GM18511 (cell line): Measurements from ENCODE around the gene ZNF319.

Source experiments
- ATAC-seq: cut with Tn5 transposase; IDR thresholded peaks from one replicate; pipeline ENCODE4 v1.9.1; 2021; ENCODE audit warnings: mild to moderate bottlenecking, moderate library complexity; ENCODE audit not compliant: unreplicated experiment

Gene ZNF319

GRCh38 chr16:57957673-57958392, 42.6 kb downstream of the ZNF319 start:
- ATAC-seq, result no peak

GRCh38 chr16:57956924-57957672, 43.4 kb downstream of the ZNF319 start:
- ATAC-seq, result no peak

DNA sequence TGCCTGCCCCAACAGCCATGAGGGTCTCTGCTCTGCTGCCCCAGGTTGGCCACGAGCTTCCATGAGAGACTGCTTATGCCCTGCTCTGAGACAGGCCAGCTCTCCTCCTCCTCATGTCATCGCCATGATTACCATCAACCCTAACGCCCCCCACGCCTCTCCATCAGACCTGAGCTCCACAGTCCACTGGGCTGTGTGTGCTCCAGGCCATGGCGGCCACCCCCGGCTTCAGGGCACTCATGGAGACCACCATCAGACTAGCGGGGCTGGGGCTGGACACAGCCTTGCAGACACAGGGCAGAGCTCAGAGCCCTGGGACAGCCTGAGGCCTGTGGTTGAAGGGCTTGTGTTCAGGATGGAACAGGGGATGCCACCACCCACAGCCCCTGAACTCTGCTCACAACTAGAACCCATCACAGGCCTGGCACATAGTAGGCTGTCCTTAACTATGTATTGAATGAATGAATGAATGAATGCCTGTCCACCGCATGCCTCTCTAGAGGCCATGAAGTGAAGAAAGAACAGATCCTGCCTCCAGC, 44.1 kb downstream of the ZNF319 start:
- ATAC-seq, result no peak

- ATAC-seq, result no peak
These were observed 44.8 kb downstream of the ZNF319 start for GRCh38 chr16:57955572-57956188.

DNA sequence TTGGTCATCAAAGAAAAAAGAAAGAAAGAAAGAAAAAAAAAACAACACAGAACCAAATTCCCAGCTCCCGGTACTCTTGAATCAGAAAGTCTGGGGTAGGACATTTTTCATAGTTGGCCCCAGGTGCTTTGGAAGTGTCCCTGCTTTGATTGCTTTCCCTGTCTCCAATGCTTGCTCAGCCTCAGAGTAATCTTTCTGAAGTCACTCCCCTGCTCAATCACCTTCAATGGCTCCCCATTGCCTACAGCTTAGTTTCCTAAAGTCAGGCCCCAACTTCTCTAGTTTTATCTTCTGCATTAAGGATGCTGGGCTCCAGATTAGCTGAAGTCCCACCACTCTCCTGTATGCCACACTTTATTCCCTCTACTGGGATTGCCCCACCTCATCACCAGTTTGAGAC, 46.6 kb downstream of the ZNF319 start:
- ATAC-seq, result no peak

GRCh38 chr16:57952909-57953308, 47.6 kb downstream of the ZNF319 start:
- ATAC-seq, result no peak

DNA sequence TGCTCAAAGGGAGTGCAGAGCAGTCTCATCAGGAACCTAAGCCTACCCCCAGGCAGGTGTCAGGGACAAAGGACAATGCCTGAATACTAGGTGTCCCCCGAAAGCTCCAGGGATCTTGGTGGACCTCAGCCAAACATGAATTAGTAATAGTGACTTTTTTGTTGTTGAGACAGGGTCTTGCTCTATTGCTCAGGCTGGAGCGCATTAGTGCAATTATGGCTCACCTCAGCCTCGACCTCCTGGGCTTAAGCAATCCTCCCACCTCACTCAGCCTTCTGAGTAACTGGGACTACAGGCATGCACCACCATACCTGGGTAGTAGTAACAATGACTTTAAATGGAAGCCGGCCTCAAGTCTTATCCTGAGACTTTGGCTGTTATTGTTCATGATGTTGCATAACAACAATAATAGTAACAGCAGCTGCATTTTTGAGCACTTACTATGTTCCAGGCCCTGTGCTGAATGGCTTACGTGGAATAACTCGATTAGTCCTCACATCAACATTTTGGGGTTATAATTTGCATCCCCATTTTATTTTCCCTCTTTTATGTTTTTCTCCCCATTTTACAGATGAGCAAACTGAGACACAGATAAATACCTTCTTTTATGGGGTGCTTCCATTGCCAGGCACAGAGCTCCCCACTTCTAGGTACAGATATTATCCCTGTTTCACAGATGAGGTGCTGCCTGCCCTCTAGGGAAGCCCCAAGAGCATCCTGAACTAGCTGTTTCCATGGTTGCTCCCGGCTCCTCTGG, 49.1 kb downstream of the ZNF319 start:
- no peak for ATAC-seq

- no peak for ATAC-seq
These were observed 50.1 kb downstream of the ZNF319 start for GRCh38 chr16:57950382-57950781.

DNA sequence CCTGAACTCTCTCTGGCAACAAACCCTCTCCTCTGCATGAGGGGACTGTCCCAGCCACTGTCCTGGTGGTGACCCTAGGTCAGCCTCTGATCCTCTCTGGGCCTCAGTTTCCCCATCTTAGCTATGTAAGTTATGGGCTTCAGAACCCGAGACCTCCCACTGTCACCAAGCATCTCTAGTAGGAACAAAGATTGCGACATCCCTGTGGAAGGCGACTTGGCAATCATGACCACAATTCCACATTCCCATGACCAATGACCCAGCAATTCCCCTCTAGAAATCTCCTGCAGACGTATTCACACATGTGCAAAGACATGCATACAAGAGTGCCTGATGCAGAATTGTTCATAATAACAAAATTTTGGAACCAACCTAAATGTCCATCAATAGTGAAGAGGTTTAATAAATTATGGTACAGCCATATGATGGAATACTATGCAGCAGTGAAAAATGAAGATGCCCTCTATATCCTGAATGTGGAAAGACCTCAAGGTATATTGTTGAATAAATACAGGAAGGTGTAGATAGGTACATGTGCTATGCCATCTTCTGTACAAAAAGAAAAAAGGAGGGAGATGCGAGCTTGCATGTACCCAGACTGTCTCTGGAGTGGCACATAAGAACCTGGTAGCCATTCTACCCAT, 50.8 kb downstream of the ZNF319 start:
- no peak for ATAC-seq

DNA sequence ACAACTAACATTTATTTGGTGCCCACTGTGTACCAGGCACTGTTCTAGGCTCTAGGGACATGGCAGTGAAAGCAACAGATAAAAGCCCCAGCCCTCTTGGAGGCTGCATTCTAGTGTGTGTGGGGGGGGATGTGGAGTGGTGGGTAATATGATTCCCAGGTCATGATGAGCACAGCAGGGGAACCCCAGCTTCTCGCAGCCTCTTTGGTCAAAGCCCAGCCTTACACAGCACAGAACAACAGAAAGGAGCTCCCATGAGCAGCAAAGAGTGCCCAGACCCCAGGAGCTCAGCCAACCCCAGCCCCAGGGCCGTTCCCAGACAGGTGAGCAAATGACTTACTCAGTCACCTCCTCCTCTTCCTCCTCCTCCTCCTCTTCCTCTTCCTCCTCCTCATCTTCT, 51.5 kb downstream of the ZNF319 start:
- ATAC-seq, result no peak

- ATAC-seq, result no peak
These were observed 52.4 kb downstream of the ZNF319 start for GRCh38 chr16:57948027-57948426.

DNA sequence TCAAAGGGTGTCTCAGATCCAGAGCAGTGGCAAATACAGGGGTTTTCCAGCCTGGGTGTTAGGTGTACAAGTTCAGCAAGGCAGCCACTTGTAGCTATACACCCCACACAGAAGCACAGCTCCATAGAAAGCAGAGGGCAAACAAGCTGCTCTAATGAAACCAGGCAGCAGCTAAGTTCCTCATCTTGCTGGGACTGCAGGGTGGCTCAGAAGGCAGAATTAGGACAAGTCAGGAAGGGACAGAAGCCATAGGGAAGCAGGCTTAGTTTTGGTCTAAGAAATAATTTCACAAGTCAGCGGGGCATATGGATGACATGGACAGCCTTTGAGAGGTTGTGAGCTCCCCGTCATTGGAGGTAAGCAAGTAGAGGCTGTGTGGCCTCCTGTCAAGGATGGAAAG, 53.2 kb downstream of the ZNF319 start:
- ATAC-seq, result no peak

DNA sequence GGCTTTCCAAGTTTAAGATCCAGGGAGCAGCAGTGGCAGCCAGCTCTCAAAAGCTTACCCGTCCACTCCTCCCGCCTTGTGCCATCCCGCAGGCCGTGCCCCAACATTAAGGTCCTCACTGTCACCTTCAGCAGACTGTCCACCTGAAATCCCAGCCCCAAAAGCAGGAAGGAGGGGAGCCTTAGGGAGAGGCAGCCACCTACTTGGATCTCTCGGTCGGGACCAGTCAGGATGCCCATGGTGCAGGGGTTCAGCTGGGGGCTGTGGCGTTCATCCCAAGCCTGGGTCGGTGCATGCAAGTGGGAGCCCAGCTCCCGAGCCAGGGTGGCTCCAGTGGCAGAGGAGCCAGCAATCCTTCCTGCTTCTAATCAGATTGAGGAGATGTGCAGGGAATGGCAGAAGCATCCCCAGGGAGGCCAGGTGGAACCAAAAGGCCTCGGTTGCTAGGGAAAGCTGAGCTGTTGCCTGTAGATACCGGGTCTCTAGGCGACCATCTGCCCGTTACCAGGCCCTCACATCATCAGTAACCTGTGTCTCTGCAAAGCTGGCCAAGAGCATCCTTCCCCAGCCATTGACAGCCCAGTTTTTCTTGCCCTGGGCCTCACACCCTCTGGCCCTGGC, 54.2 kb downstream of the ZNF319 start:
- ATAC-seq, result no peak

GRCh38 chr16:57945740-57946138, 54.7 kb downstream of the ZNF319 start:
- no peak for ATAC-seq

- no peak for ATAC-seq
These were observed 55.3 kb downstream of the ZNF319 start for GRCh38 chr16:57944970-57945739.
